Endothelial cell of umbilical vein (primary cell): Measurements from ENCODE around the gene TTYH3. TPM values are rescaled to one million over a fixed set of nuclear protein-coding genes. Genes with fewer than 3 reads are reported as not detected.

Experiments used
- BruUV-seq: library from RNA; stranded (reverse); fragments of 400-500 nt; replicated peaks from 2 replicates; lab custom pipeline; 2021; lab: Mats Ljungman, UMichigan
- CTCF ChIA-PET: fragments of 300-600, 350-600 bp; sonication (Branson Sonifier 250); formaldehyde crosslinking; loops from one replicate; lab custom pipeline; 2021; ENCODE audit warnings: antibody characterized with exemption, inconsistent platforms; lab: Charles Lee
- POLR2A ChIA-PET: fragments of 300-600, 350-600 bp; sonication (Branson Sonifier 250); formaldehyde crosslinking; loops from one replicate; lab custom pipeline; 2021; ENCODE audit warnings: antibody characterized with exemption, inconsistent platforms; lab: Charles Lee
- DNase-seq: peaks from one replicate; pipeline ENCODE4 v3.0.0-alpha.2; 2011; ENCODE audit warnings: low read depth, low spot score
- FAIRE-seq: peaks from 2 replicates; lab custom pipeline; 2011; peaks lifted over from hg19 to GRCh38; lab: Jason Lieb, UNC
- H2AFZ ChIP-seq: 2 replicates; pipeline ENCODE4 v1.6.0; 2012; ENCODE audit warnings: low read depth, low read length, control low read depth, inconsistent platforms
- H3K27ac ChIP-seq: 2 replicates; pipeline ENCODE4 v1.5.1; 2011; ENCODE audit warnings: low read depth, mild to moderate bottlenecking, control low read depth, low read length, moderate library complexity; ENCODE audit not compliant: insufficient read depth
- H3K27me3 ChIP-seq, 2 experiments: 2 replicates each; pipeline versions ENCODE4 v1.6.0 to v1.6.1; 2011; ENCODE audit warnings: low read length in 2 of 2, mixed read lengths in 1 of 2; ENCODE audit not compliant: control insufficient read depth in 2 of 2, insufficient read depth in 2 of 2
- H3K36me3 ChIP-seq, 2 experiments: 2 replicates in 1 of 2; 3 replicates in 1 of 2; pipeline ENCODE4 v1.5.1; 2011; ENCODE audit warnings: low read length in 2 of 2, mild to moderate bottlenecking in 1 of 2, moderate library complexity in 1 of 2; ENCODE audit not compliant: control insufficient read depth in 2 of 2, insufficient read depth in 2 of 2; ENCODE audit errors: extremely low read depth in 1 of 2
- H3K4me1 ChIP-seq: 3 replicates; pipeline ENCODE4 v1.5.1; 2011; ENCODE audit warnings: mild to moderate bottlenecking, low read length; ENCODE audit not compliant: control insufficient read depth, insufficient read depth; ENCODE audit errors: extremely low read depth
- H3K4me2 ChIP-seq: 2 replicates; pipeline ENCODE4 v1.6.1; 2011; ENCODE audit warnings: low read length, control low read depth, mixed read lengths; ENCODE audit not compliant: insufficient read depth
- H3K4me3 ChIP-seq, 3 experiments: fragments of 200-600 bp in 1 of 3; sonication (generic), shearing (Covaris generic) in 1 of 3; replicated peaks in 1 of 3; 2 replicates each; pipeline ENCODE4 v1.5.1; 2011 to 2016; ENCODE audit warnings: control low read depth in 3 of 3, low read length in 3 of 3, mild to moderate bottlenecking in 2 of 3, inconsistent platforms in 1 of 3, low read depth in 1 of 3, moderate library complexity in 1 of 3; ENCODE audit not compliant: insufficient read depth in 1 of 3
- H3K79me2 ChIP-seq: 2 replicates; pipeline ENCODE4 v1.6.0; 2012; ENCODE audit warnings: low read length, inconsistent platforms; ENCODE audit not compliant: control insufficient read depth, insufficient read depth
- H3K9ac ChIP-seq: replicated peaks from 2 replicates; pipeline ENCODE3; 2011; ENCODE audit warnings: low read length, control low read depth; ENCODE audit not compliant: insufficient read depth; ENCODE audit errors: extremely low read depth
- H3K9me1 ChIP-seq: replicated peaks from 3 replicates; pipeline ENCODE4 v1.6.0; 2011; ENCODE audit warnings: mild to moderate bottlenecking, low read length; ENCODE audit not compliant: control insufficient read depth, insufficient read depth; ENCODE audit errors: extremely low read depth
- H3K9me3 ChIP-seq: replicated peaks from 2 replicates; pipeline ENCODE4 v1.5.1; 2012; ENCODE audit warnings: low read length, inconsistent platforms; ENCODE audit not compliant: control insufficient read depth, insufficient read depth
- H4K20me1 ChIP-seq: replicated peaks from 2 replicates; pipeline ENCODE3; 2011; ENCODE audit warnings: mild to moderate bottlenecking, low read length; ENCODE audit not compliant: control insufficient read depth, insufficient read depth; ENCODE audit errors: extremely low read depth
- CTCF ChIP-seq, 2 donors: IDR thresholded peaks; 1 replicate in 1 of 2; 2 replicates in 1 of 2; pipeline ENCODE4 v1.5.1; 2011; ENCODE audit warnings: low read length in 2 of 2, mild to moderate bottlenecking in 2 of 2, moderate library complexity in 2 of 2, control low read depth in 1 of 2, inconsistent platforms in 1 of 2, low read depth in 1 of 2; ENCODE audit not compliant: insufficient read depth in 1 of 2; ENCODE audit errors: extremely low read depth in 1 of 2
- EZH2 ChIP-seq: IDR thresholded peaks from 2 replicates; pipeline ENCODE4 v1.6.1; 2012; ENCODE audit warnings: borderline replicate concordance, low read depth, mild to moderate bottlenecking, moderate library complexity, low read length, inconsistent platforms; ENCODE audit not compliant: severe bottlenecking
- FOS ChIP-seq: IDR thresholded peaks from 2 replicates; pipeline ENCODE4 v1.6.1; 2011; ENCODE audit warnings: mild to moderate bottlenecking, low read length, moderate library complexity, borderline replicate concordance; ENCODE audit not compliant: insufficient read depth
- GATA2 ChIP-seq: IDR thresholded peaks from 2 replicates; pipeline ENCODE4 v1.7.0; 2011; ENCODE audit warnings: low read depth, mild to moderate bottlenecking, moderate library complexity, mixed read lengths, low read length; ENCODE audit not compliant: insufficient read length, insufficient read depth
- JUN ChIP-seq: IDR thresholded peaks from 2 replicates; pipeline ENCODE4 v1.6.1; 2011; ENCODE audit warnings: borderline replicate concordance, low read depth; ENCODE audit not compliant: insufficient read length, insufficient read depth
- MAX ChIP-seq: IDR thresholded peaks from 2 replicates; pipeline ENCODE4 v1.6.1; 2011; ENCODE audit not compliant: insufficient read depth, insufficient read length
- MYC ChIP-seq: IDR thresholded peaks from one replicate; pipeline ENCODE4 v1.6.1; 2011; ENCODE audit warnings: mild to moderate bottlenecking, low read depth, low read length
- POLR2A ChIP-seq: IDR thresholded peaks from 2 replicates; pipeline ENCODE4 v1.6.1; 2012; ENCODE audit warnings: low read depth, mild to moderate bottlenecking, control low read depth, low read length
- POLR2AphosphoS5 ChIP-seq: IDR thresholded peaks from 2 replicates; pipeline ENCODE4 v1.6.1; 2012; ENCODE audit warnings: low read depth, mild to moderate bottlenecking, control low read depth, low read length, moderate library complexity; ENCODE audit not compliant: insufficient read depth
- dilution Hi-C: fragments of 300-500 bp; cut with MboI; formaldehyde crosslinking; loops from one replicate; pipeline ENCODE4 v1.15.0; 2019; ENCODE audit warnings: low sequenced_read_pairs; ENCODE audit not compliant: extremely low pct_ligation_motif_present
- intact Hi-C: fragments of 100-400 bp; cut with micrococcal nuclease; formaldehyde crosslinking; loops from one replicate; pipeline ENCODE4 v1.10.0; 2022
- polyA plus RNA-seq, 4 experiments: library from polyadenylated mRNA; depleted of rRNA in 3 of 4; stranded (reverse) in 3 of 4; unstranded in 1 of 4; fragments of >200 nt; gene quantifications; 2 replicates each; pipeline versions ENCODE4 v1.2.1 to v1.2.3, GENCODE V29; 2011 to 2012; ENCODE audit warnings: missing spikeins in 1 of 4
- total RNA-seq: library from RNA; stranded (reverse); gene quantifications from 2 replicates; pipeline ENCODE4 v1.2.3, GENCODE V29; 2021

Gene TTYH3
- total and polyA plus RNA-seq, 2 donors (not counting 3 experiments of a cell fraction or from before 2014, with no cell fraction given): 143 to 280 TPM

- POLR2A ChIA-PET: no interaction called here
- Histone ChIP-seq H3K79me2 (no peaks in the 10 kb centered on the region), H3K9me3 (no peaks in the 10 kb centered on the region), H3K9me1 (no peaks in the 10 kb centered on the region), H3K27ac (no peak overlapping the region), H3K9ac (no peak overlapping the region), H4K20me1 (no peaks in the 10 kb centered on the region), H2AFZ (no peak overlapping the region), H3K4me2 (no peak overlapping the region), H3K36me3 (no peaks in the 10 kb centered on the region), H3K4me3 (no peak overlapping the region), H3K27me3 (peaks cover 20 to 26% of the 10 kb centered on the region in 2 experiments), H3K4me1 (peaks cover 3% of the 10 kb centered on the region)
- no TSS peak for BruUV-seq
- FAIRE-seq: no peak
- dilution Hi-C loops (no loop called here), intact Hi-C loops (no loop called here)
- CTCF ChIA-PET: interaction anchor here (1.1 to 2.1 kb wide), 3 partner anchors 9 to 219 kb away, joined by 3 to 13 read pairs (median 11); no protein-coding TSS in a partner anchor
- no peak for DNase-seq
- no peak for TF ChIP-seq GATA2
- no peak for TF ChIP-seq FOS
- no peak for TF ChIP-seq MYC
- no peak for TF ChIP-seq EZH2
- TF ChIP-seq POLR2AphosphoS5: no peak
- TF ChIP-seq JUN: no peak
- TF ChIP-seq MAX: no peak
- no peak for TF ChIP-seq POLR2A
- TF ChIP-seq CTCF (IDR thresholded peaks at IDR 0.05; ENCODE audit: extremely low read depth in 1 of 2, insufficient read depth in 1 of 2, low read depth in 1 of 2, low read length in 2 of 2): no peak
These were observed 57.6 kb downstream of the TTYH3 start for GRCh38 chr7:2689343-2689847.
